ENCODE data around the gene NAAA.
"Not testable (repeated sequence)": the region's sequence is repeated elsewhere in the genome, so short reads cannot be mapped to it uniquely, and the experiment has no call there.

The NAAA gene

GRCh38 chr4:75916091-75916661 is 24.6 kb downstream of the NAAA start:
- no peak for DNase-seq

GRCh38 chr4:75912968-75913367 is 27.8 kb downstream of the NAAA start:
- no peak for DNase-seq

DNA sequence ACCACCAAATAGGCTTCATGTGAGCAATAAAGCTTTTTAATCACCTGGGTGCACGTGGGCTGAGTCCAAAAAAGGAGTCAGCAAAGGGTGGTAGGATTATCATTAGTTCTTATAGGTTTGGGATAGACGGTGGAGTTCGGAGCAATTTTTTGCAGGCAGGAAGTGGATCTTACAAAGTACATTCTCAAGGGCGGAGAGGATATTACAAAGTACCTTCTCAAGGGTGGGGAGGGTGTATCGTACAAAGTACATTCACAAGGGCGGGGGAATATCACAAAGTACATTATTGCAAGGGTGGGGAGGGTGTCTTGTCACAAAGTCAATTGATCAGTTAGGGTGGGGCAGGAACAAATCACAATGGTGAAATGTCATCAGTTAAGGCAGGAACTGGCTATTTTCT is 30.0 kb downstream of the NAAA start:
- DNase-seq: not testable (repeated sequence)

- no peak for DNase-seq
Observed at GRCh38 chr4:75909405-75909804, 31.4 kb downstream of the NAAA start.

DNA sequence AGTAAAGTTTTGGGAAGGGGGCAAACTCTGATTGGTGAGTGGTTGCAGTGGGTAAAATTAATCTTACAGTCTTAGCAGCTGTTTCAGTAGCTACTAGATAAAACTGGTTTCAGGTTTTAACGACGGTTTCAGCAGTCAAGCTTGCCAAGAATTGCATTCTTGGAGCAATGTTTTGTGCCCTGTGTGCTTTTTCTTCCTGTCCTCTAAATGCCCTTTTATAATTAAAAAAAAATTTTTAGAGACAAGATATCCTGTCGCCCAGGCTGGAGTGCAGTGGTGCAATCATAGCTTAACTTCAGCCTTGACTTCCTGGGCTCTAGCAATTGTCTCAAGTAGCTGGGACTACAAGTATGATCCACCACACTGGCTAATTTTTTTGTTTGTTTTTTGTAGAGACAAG is 32.3 kb downstream of the NAAA start:
- no peak for DNase-seq

- no peak for DNase-seq
Observed at GRCh38 chr4:75907966-75908365, 32.8 kb downstream of the NAAA start.

DNA sequence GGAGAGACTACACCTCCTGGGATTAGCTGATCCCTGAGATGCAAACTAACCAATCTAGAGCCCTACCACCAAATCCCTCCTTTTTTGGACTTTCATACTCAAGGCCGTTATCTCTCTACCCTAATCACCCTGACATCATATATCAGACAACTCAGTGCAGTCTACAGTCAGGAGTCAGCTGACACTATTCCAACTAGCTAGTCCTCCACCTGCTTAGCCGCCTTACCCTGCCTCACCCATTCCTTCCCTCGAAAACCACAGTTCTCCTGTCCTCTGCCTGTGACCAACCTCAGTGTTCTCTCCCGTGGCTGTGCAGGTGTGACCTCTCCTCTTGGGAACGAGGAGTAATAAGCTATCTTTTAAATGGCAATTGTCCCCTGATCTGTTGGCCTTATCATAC is 36.7 kb downstream of the NAAA start:
- no peak for DNase-seq

- no peak for DNase-seq
Observed at GRCh38 chr4:75902352-75902751, 38.5 kb downstream of the NAAA start, which contains the start of gene PPEF2. PPEF2 (minus strand) TSS chr4:75902452; CDS start chr4:75896325, 6,127 bp downstream.

DNA sequence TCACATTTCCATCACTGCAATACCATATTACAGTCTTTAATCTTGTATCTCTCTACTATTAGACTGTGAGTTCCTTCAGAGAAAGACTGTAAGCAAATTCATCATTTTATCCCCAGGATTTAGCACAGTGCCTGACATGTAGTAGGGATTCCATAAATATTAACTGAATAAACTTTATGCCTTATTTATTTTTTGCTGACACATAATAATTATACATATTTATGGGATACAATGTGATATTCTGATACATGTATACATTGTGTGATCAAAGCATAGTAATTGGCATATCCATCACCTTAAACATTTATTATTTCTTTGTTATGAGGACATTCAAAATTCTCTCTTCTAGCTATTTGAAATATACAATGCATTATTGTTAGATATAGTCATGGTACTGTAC is 42.3 kb downstream of the NAAA start:
- no peak for DNase-seq

DNA sequence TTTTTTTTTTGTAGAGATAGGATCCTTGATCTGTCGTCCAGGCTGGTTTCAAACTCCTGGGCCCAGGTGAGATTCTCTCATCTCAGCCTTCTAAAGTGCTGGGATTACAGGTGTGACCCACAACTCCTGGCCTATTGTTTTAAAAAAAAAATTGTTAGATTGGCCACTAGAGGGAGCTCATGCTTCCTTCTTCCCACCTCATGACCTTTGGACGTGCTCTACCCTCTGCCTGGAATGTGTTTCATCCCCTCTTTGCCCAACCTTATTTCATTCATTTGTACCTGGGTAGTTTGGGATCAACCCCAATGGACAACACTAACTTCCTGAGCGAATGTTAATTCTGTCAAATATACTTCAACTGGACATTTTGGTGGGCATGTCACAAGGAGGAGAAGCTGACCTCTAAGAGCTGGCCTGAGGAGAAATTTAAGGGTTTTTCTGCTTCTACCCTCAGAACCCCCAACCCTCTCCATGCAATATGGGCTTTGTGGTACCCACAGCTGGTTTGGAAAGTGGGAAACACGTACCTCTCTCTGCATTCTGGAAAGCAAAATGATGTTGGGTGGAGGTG is 45.0 kb downstream of the NAAA start:
- DNase-seq: no peak

GRCh38 chr4:75892508-75892907 is 48.3 kb downstream of the NAAA start:
- no peak for DNase-seq

GRCh38 chr4:75891611-75892010 is 49.2 kb downstream of the NAAA start:
- no peak for DNase-seq

DNA sequence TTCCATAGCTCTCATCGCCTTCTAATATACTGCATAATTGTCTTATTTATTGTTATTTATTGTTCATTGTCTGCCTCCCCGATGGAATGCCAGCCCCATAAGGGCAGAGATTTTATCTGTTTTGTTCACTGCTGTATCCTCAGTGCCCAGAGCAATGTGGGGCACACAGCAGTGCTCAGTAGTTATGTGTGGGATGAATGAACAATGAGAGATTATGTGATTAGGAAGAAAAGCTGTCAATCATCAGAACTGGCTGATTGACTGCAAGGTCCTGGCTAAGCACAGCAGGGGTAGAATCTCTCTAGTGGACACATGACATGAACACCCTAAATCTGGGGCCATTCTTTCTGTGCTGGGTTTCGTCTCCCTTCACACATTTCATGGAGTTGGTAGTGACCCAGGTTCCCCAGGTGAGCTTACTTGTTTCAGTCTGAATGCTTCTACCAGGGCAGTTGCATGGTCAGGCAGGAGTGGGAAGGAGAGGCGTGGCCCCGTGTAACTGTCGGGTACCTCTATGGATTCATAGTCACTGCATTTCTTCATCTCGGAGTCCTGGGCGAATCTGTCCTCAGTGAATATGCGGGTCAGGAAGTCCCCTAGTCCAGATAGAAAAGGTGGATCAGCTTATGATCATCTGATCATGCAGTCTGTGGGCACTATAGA is 51.1 kb downstream of the NAAA start:
- no peak for DNase-seq

- DNase-seq: no peak
Observed at GRCh38 chr4:75886104-75886503, 54.7 kb downstream of the NAAA start.

- no peak for DNase-seq
Observed at GRCh38 chr4:75881476-75881875, 59.3 kb downstream of the NAAA start.

DNA sequence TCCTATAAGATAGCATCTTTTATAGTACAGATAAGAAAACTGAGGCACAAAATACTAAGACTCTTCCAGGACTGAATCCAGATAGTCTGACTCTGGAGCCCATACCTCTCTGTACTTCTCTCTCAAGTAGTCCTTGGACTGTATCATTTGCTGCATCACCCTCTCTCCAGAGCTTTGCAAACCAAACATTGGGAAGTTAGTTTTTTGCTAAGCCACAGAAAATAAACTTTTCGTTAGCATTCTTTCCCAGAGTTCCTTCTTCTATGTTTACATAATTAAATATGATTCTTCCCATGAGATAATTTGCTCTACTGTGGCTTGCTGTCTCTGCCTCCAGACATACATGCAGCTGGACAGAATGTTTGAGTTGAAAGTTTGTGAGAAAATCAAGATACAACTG is 60.5 kb downstream of the NAAA start:
- DNase-seq: no peak

GRCh38 chr4:75878246-75878756 is 62.5 kb downstream of the NAAA start:
- no peak for DNase-seq

DNA sequence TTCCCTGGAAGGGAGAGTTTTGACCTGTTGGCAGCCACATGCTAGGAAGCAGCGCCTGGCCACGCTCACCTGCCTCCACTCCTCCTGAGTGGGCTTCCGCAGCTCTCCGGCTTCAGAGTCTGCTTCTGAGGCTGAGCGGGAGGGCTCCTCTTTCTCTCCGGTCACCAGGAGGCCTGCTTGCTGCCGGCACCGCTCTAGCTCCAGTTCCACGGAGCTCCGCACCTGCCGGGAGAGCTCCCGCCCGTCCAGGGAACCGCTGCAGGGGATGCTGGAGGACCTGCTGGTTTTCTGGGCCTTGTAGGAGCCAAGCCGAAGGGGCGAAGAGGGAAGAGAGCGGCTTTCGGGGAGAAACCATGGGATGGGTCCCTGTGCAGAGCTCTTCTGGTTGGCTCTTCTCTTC is 64.6 kb downstream of the NAAA start:
- DNase-seq: no peak

GRCh38 chr4:75869100-75869499 is 71.7 kb downstream of the NAAA start:
- DNase-seq: no peak

GRCh38 chr4:75867130-75867529 is 73.7 kb downstream of the NAAA start:
- no peak for DNase-seq
